Measurements from ENCODE around the gene FRG2C.
"Not testable (repeated sequence)": the region's sequence is repeated elsewhere in the genome, so short reads cannot be mapped to it uniquely, and the experiment has no call there.

The FRG2C gene

GRCh38 chr3:75664028-75664427 is at the start of gene FRG2C:
FRG2C (plus strand) TSS chr3:75664328; CDS start chr3:75664380, 52 bp downstream.
- not testable (repeated sequence) for DNase-seq (ENCODE audit: low read depth in 2 of 2)

- DNase-seq (ENCODE audit: low read depth in 2 of 2), result not testable (repeated sequence)
These were observed 45.3 kb upstream of the FRG2C start for GRCh38 chr3:75618666-75619305.

GRCh38 chr3:75619481-75620031 is 44.6 kb upstream of the FRG2C start:
- DNase-seq (ENCODE audit: low read depth in 2 of 2), result not testable (repeated sequence)

GRCh38 chr3:75621772-75622171 is 42.4 kb upstream of the FRG2C start:
- DNase-seq (ENCODE audit: low read depth in 2 of 2), result not testable (repeated sequence)

- DNase-seq (ENCODE audit: low read depth in 2 of 2), result not testable (repeated sequence)
These were observed 40.5 kb upstream of the FRG2C start for GRCh38 chr3:75623656-75624055.

GRCh38 chr3:75630887-75631535 is 33.1 kb upstream of the FRG2C start:
- DNase-seq (ENCODE audit: low read depth in 2 of 2), result not testable (repeated sequence)

GRCh38 chr3:75631541-75631940 is 32.6 kb upstream of the FRG2C start:
- DNase-seq (ENCODE audit: low read depth in 2 of 2), result no peak

- not testable (repeated sequence) for DNase-seq (ENCODE audit: low read depth in 2 of 2)
These were observed 25.2 kb upstream of the FRG2C start for GRCh38 chr3:75638947-75639346.

GRCh38 chr3:75641107-75641517 is 23.0 kb upstream of the FRG2C start:
- peak in 1 of 2 donors; percentile 17 for DNase-seq (ENCODE audit: low read depth in 2 of 2)

- DNase-seq (ENCODE audit: low read depth in 2 of 2), result not testable (repeated sequence)
These were observed 20.9 kb upstream of the FRG2C start for GRCh38 chr3:75643031-75643800.

- not testable (repeated sequence) for DNase-seq (ENCODE audit: low read depth in 2 of 2)
These were observed 18.6 kb upstream of the FRG2C start for GRCh38 chr3:75645548-75645947.

GRCh38 chr3:75650191-75650590 is 13.9 kb upstream of the FRG2C start:
- DNase-seq (ENCODE audit: low read depth in 2 of 2), result no peak

GRCh38 chr3:75655101-75655904 is 8.8 kb upstream of the FRG2C start:
- not testable (repeated sequence) for DNase-seq (ENCODE audit: low read depth in 2 of 2)

- not testable (repeated sequence) for DNase-seq (ENCODE audit: low read depth in 2 of 2)
These were observed 8.2 kb upstream of the FRG2C start for GRCh38 chr3:75655956-75656355.

GRCh38 chr3:75658411-75659107 is 5.6 kb upstream of the FRG2C start:
- not testable (repeated sequence) for DNase-seq (ENCODE audit: low read depth in 2 of 2)

GRCh38 chr3:75659108-75659433 is 5.1 kb upstream of the FRG2C start:
- DNase-seq (ENCODE audit: low read depth in 2 of 2), result not testable (repeated sequence)

GRCh38 chr3:75665626-75666025 is 1.5 kb downstream of the FRG2C start:
- not testable (repeated sequence) for DNase-seq (ENCODE audit: low read depth in 2 of 2)

GRCh38 chr3:75667757-75668701 is 3.9 kb downstream of the FRG2C start:
- DNase-seq (ENCODE audit: low read depth in 2 of 2), result not testable (repeated sequence)

- DNase-seq (ENCODE audit: low read depth in 2 of 2), result peak; percentile 20 to 28
These were observed 4.7 kb downstream of the FRG2C start for GRCh38 chr3:75668759-75669347.
